Measurements from ENCODE around the gene VWDE.

Gene VWDE

GRCh38 chr7:12327922-12328321 is 75.7 kb downstream of the VWDE start:
- no peak for DNase-seq

GRCh38 chr7:12325646-12326045 is 78.0 kb downstream of the VWDE start:
- DNase-seq: no peak

GRCh38 chr7:12323415-12323814 is 80.2 kb downstream of the VWDE start:
- no peak for DNase-seq

- DNase-seq: no peak
These were observed 80.8 kb downstream of the VWDE start for GRCh38 chr7:12322903-12323300.

GRCh38 chr7:12322284-12322902 is 81.3 kb downstream of the VWDE start:
- no peak for DNase-seq

GRCh38 chr7:12320987-12321647 is 82.5 kb downstream of the VWDE start:
- DNase-seq: no peak

- DNase-seq: no peak
These were observed 83.3 kb downstream of the VWDE start for GRCh38 chr7:12320241-12320986.

GRCh38 chr7:12317675-12318074 is 86.0 kb downstream of the VWDE start:
- no peak for DNase-seq

- no peak for DNase-seq
These were observed 86.7 kb downstream of the VWDE start for GRCh38 chr7:12316925-12317324.

GRCh38 chr7:12315049-12315448 is 88.6 kb downstream of the VWDE start:
- DNase-seq: no peak

GRCh38 chr7:12314199-12314598 is 89.5 kb downstream of the VWDE start:
- no peak for DNase-seq

- DNase-seq: no peak
These were observed 98.2 kb downstream of the VWDE start for GRCh38 chr7:12305502-12305901.

- DNase-seq: no peak
These were observed 100.2 kb downstream of the VWDE start for GRCh38 chr7:12303495-12303894.

GRCh38 chr7:12303062-12303461 is 100.6 kb downstream of the VWDE start:
- DNase-seq: no peak

- DNase-seq: no peak
These were observed 103.2 kb downstream of the VWDE start for GRCh38 chr7:12300415-12300814.

GRCh38 chr7:12299367-12299766 is 104.3 kb downstream of the VWDE start:
- no peak for DNase-seq

- no peak for DNase-seq
These were observed 106.2 kb downstream of the VWDE start for GRCh38 chr7:12297283-12298108.

GRCh38 chr7:12296051-12296570 is 107.6 kb downstream of the VWDE start:
- no peak for DNase-seq

GRCh38 chr7:12294701-12295100 is 109.0 kb downstream of the VWDE start:
- DNase-seq: no peak

- DNase-seq: no peak
These were observed 111.8 kb downstream of the VWDE start for GRCh38 chr7:12291870-12292269.

GRCh38 chr7:12290761-12291160 is 112.9 kb downstream of the VWDE start:
- DNase-seq: no peak

GRCh38 chr7:12289996-12290395 is 113.7 kb downstream of the VWDE start:
- no peak for DNase-seq

- DNase-seq: no peak
These were observed 115.8 kb downstream of the VWDE start for GRCh38 chr7:12287901-12288300.
